SK-N-SH treated with all-trans-retinoic acid at 6 μM for 48 hours (cell line): ENCODE measurements around the gene PCF11.

Source experiments
- TSHZ2 ChIP-seq: fragments of 250-450 bp; sonication (Bioruptor Pico); IDR thresholded peaks from 2 replicates; pipeline ENCODE4 v1.5.0; 2020; ENCODE audit warnings: mild to moderate bottlenecking, moderate library complexity
- ZNF8 ChIP-seq: fragments of 450-650 bp; formaldehyde crosslinking; IDR thresholded peaks from 2 replicates; pipeline ENCODE4 v1.5.0; 2020; ENCODE audit warnings: mild to moderate bottlenecking, moderate library complexity

- TF ChIP-seq TSHZ2 (CRISPR knock-in tag) (no peak), ZNF8 (no peak)
Measured at GRCh38 chr11:83191986-83192385, 35.1 kb downstream of the PCF11 start.
